WTC11 (cell line): ENCODE measurements around the gene BRSK2. TPM values are rescaled to one million over a fixed set of nuclear protein-coding genes. Genes with fewer than 3 reads are reported as not detected.

Experiments used
- ATAC-seq: fragments of 200-7000 bp; cut with Tn5 transposase; 2 replicates; pipeline ENCODE4 v1.10.0; 2021; ENCODE audit warnings: mild to moderate bottlenecking, moderate library complexity
- CTCF ChIA-PET: fragments of 300-600 bp; sonication (Branson Sonifier 250); formaldehyde crosslinking; loops from one replicate; lab custom pipeline; 2021; ENCODE audit warnings: antibody characterized with exemption; lab: Charles Lee
- POLR2A ChIA-PET: fragments of 350-600 bp; sonication (Branson Sonifier 250); formaldehyde crosslinking; loops from one replicate; lab custom pipeline; 2021; ENCODE audit warnings: antibody characterized with exemption; lab: Charles Lee
- DNase-seq: peaks from one replicate; pipeline ENCODE4 v3.0.0; 2021; ENCODE audit warnings: low spot score
- H3K27ac Mint-ChIP-seq: 2 replicates; pipeline ENCODE4 v1.8.0; 2021; ENCODE audit warnings: mixed read lengths
- H3K27me3 Mint-ChIP-seq: 2 replicates; pipeline ENCODE4 v1.8.0; 2021; ENCODE audit warnings: low read depth, mild to moderate bottlenecking, moderate library complexity, mixed read lengths
- H3K36me3 Mint-ChIP-seq: 2 replicates; pipeline ENCODE4 v1.8.0; 2021; ENCODE audit warnings: mixed read lengths
- H3K4me1 Mint-ChIP-seq: 2 replicates; pipeline ENCODE4 v1.8.0; 2022; ENCODE audit warnings: mixed read lengths
- H3K4me3 Mint-ChIP-seq: 2 replicates; pipeline ENCODE4 v1.8.0; 2021; ENCODE audit warnings: mild to moderate bottlenecking, moderate library complexity, mixed read lengths
- H3K9me3 Mint-ChIP-seq: 2 replicates; pipeline ENCODE4 v1.8.0; 2021; ENCODE audit warnings: mixed read lengths
- ATF6 ChIP-seq: sonication (generic); formaldehyde crosslinking; IDR thresholded peaks from 2 replicates; pipeline ENCODE4 v1.8.1; 2023; ENCODE audit warnings: mild to moderate bottlenecking, missing genetic modification reagents
- CBFB ChIP-seq: sonication (generic); formaldehyde crosslinking; IDR thresholded peaks from 2 replicates; pipeline ENCODE4 v1.8.1; 2022; ENCODE audit warnings: mild to moderate bottlenecking, low read depth, missing genetic modification reagents
- JAZF1 ChIP-seq: fragments of 250-450 bp; sonication (Bioruptor Pico); IDR thresholded peaks from 2 replicates; pipeline ENCODE4 v1.9.0; 2021; ENCODE audit warnings: moderate library complexity, mild to moderate bottlenecking, inconsistent platforms
- JUN ChIP-seq: sonication (generic); formaldehyde crosslinking; IDR thresholded peaks from 2 replicates; pipeline ENCODE4 v1.8.0; 2023; ENCODE audit warnings: mild to moderate bottlenecking, missing genetic modification reagents
- MYBL2 ChIP-seq: sonication (generic); formaldehyde crosslinking; IDR thresholded peaks from 2 replicates; pipeline ENCODE4 v1.8.1; 2023; ENCODE audit warnings: mild to moderate bottlenecking, moderate library complexity, missing genetic modification reagents
- OVOL2 ChIP-seq: fragments of 250-450 bp; sonication (Bioruptor Pico); IDR thresholded peaks from 2 replicates; pipeline ENCODE4 v1.9.0; 2021; ENCODE audit warnings: mild to moderate bottlenecking, borderline replicate concordance
- PRDM15 ChIP-seq: sonication (generic); formaldehyde crosslinking; IDR thresholded peaks from 2 replicates; pipeline ENCODE4 v1.8.0; 2022; ENCODE audit warnings: missing genetic modification reagents
- SMAD3 ChIP-seq: sonication (generic); formaldehyde crosslinking; IDR thresholded peaks from 2 replicates; pipeline ENCODE4 v1.8.0; 2022; ENCODE audit warnings: missing genetic modification reagents, mild to moderate bottlenecking, borderline replicate concordance
- USF1 ChIP-seq: sonication (generic); formaldehyde crosslinking; IDR thresholded peaks from 2 replicates; pipeline ENCODE4 v1.8.0; 2022; ENCODE audit warnings: mild to moderate bottlenecking, missing genetic modification reagents
- ZBTB43 ChIP-seq: sonication (generic); formaldehyde crosslinking; IDR thresholded peaks from 2 replicates; pipeline ENCODE4 v1.8.1; 2023; ENCODE audit warnings: mild to moderate bottlenecking, missing genetic modification reagents
- ZNF121 ChIP-seq: sonication (generic); formaldehyde crosslinking; IDR thresholded peaks from 2 replicates; pipeline ENCODE4 v1.8.0; 2023; ENCODE audit warnings: missing genetic modification reagents
- ZNF263 ChIP-seq: sonication (generic); formaldehyde crosslinking; IDR thresholded peaks from 2 replicates; pipeline ENCODE4 v1.8.1; 2022; ENCODE audit warnings: low read depth, mild to moderate bottlenecking, moderate library complexity, missing genetic modification reagents
- ZNF317 ChIP-seq: sonication (generic); formaldehyde crosslinking; IDR thresholded peaks from 2 replicates; pipeline ENCODE4 v1.8.1; 2023; ENCODE audit warnings: low read depth, mild to moderate bottlenecking, moderate library complexity, missing genetic modification reagents, borderline replicate concordance
- ZNF532 ChIP-seq: fragments of 250-450 bp; sonication (Bioruptor Pico); IDR thresholded peaks from 2 replicates; pipeline ENCODE4 v1.9.0; 2021; ENCODE audit warnings: mild to moderate bottlenecking, borderline replicate concordance
- total RNA-seq: library from RNA; stranded (reverse); gene quantifications from 3 replicates; pipeline ENCODE4 v1.2.3, GENCODE V29; 2021

The BRSK2 gene
- total RNA-seq, 1 experiment from 2014 or later = 34.5 TPM

GRCh38 chr11:1381793-1382425 lies 7.8 kb upstream of the BRSK2 start (continued):
- no peak for TF ChIP-seq PRDM15 (CRISPR knock-in tag)
- no peak for TF ChIP-seq OVOL2 (CRISPR knock-in tag)
- no peak for TF ChIP-seq JUN (CRISPR knock-in tag)
- TF ChIP-seq USF1 = no peak
- TF ChIP-seq SMAD3 (CRISPR knock-in tag) = no peak
- no peak for TF ChIP-seq ATF6 (CRISPR knock-in tag)
- no peak for TF ChIP-seq JAZF1 (CRISPR knock-in tag)
- TF ChIP-seq ZNF317 (CRISPR knock-in tag) = no peak
- TF ChIP-seq CBFB (CRISPR knock-in tag) = no peak
- no peak for TF ChIP-seq ZNF532 (CRISPR knock-in tag)
- TF ChIP-seq ZBTB43 (CRISPR knock-in tag) = no peak; the same call in 1 of the 2 replicates
- TF ChIP-seq, all 79 proteins: peak for 0

- no peaks in the 10 kb centered on the region for H3K9me3 Mint-ChIP-seq
- DNase-seq (no peak), ATAC-seq (peak; percentile 15)
- CTCF ChIA-PET = interaction anchor here (1.3 to 1.8 kb wide), 2 partner anchors 34 to 164 kb away, joined by 4 to 5 read pairs; no protein-coding TSS in a partner anchor
- peak overlapping the region; percentile 61 for H3K4me3 Mint-ChIP-seq
- H3K27ac Mint-ChIP-seq = no peak overlapping the region
- H3K36me3 Mint-ChIP-seq = no peaks in the 10 kb centered on the region
- POLR2A ChIA-PET = no interaction called here
- TF ChIP-seq ZNF317 (CRISPR knock-in tag) (no peak), SMAD3 (CRISPR knock-in tag) (no peak), ZNF263 (CRISPR knock-in tag) (no peak), MYBL2 (CRISPR knock-in tag) (no peak), ZNF121 (CRISPR knock-in tag) (no peak)
- H3K4me1 Mint-ChIP-seq = peaks cover 3% of the 10 kb centered on the region; the same call in 1 of the 2 replicates
- H3K27me3 Mint-ChIP-seq = peaks cover 30% of the 10 kb centered on the region
These were observed 7.3 kb upstream of the BRSK2 start for GRCh38 chr11:1382429-1382828.
